Measurements from ENCODE around the gene PLCL2.

Gene PLCL2

DNA sequence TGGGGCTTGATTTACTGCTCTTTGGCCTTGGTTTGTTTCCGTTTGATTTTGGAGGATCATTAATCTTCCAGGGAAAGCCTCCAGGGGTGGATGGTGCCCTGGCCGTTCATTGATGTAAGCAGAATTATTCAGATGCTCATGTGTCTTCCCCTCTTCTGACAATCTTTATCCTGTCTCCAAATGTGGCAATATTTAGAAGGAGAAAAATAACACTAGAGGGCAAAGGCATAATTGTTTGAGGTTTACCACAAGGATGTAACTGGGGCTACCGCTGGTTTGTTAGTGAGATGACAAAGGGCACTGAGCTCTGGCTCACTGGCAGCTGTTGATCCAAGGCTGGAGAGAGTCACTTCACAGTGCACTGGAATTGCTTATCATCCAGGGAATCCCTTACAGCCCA, 18.2 kb upstream of the PLCL2 start:
- H3K36me3 ChIP-seq: no peaks in the 10 kb centered on the region
- TF ChIP-seq, protein P1, sequence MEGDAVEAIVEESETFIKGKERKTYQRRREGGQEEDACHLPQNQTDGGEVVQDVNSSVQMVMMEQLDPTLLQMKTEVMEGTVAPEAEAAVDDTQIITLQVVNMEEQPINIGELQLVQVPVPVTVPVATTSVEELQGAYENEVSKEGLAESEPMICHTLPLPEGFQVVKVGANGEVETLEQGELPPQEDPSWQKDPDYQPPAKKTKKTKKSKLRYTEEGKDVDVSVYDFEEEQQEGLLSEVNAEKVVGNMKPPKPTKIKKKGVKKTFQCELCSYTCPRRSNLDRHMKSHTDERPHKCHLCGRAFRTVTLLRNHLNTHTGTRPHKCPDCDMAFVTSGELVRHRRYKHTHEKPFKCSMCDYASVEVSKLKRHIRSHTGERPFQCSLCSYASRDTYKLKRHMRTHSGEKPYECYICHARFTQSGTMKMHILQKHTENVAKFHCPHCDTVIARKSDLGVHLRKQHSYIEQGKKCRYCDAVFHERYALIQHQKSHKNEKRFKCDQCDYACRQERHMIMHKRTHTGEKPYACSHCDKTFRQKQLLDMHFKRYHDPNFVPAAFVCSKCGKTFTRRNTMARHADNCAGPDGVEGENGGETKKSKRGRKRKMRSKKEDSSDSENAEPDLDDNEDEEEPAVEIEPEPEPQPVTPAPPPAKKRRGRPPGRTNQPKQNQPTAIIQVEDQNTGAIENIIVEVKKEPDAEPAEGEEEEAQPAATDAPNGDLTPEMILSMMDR (IDR thresholded peaks at IDR 0.05): no peak
- no peaks in the 10 kb centered on the region for H3K27me3 ChIP-seq
- H3K4me3 ChIP-seq (ENCODE audit: low read depth in 1 of 2, low read length in 1 of 2): no peak overlapping the region
- peaks cover 32 to 52% of the 10 kb centered on the region in 2 experiments for H3K4me1 ChIP-seq (ENCODE audit: control insufficient read depth in 1 of 2, insufficient read depth in 1 of 2, low read depth in 1 of 2, low read length in 1 of 2)
- peak overlapping the region; percentile 18 for H3K27ac ChIP-seq
- H3K9me3 ChIP-seq: no peaks in the 10 kb centered on the region

DNA sequence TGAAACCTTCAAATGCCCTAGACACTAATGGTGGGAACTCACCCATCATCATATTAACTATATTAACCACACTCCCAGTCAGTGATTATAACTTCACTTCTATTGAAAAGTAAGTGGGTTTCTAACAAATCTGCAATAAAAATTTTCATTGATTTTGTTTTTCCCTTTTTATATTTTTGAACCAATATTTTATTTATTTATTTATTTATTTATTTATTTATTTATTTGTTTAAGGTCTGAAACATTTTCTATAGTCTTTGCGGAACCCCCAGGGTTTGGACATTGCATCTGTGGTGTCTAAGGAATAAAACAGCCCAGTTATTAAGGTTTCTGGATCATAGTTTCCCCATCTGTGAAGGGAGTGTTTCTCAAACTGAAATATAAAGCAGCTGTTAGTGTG, 16.2 kb upstream of the PLCL2 start:
- TF ChIP-seq, protein P1 (IDR thresholded peaks at IDR 0.05): no peak
- H3K4me1 ChIP-seq (ENCODE audit: control insufficient read depth in 1 of 2, insufficient read depth in 1 of 2, low read depth in 1 of 2, low read length in 1 of 2): peaks cover 50 to 71% of the 10 kb centered on the region in 2 experiments
- H3K27ac ChIP-seq: peak overlapping the region; percentile 80
- H3K9me3 ChIP-seq: no peaks in the 10 kb centered on the region
- H3K4me3 ChIP-seq (ENCODE audit: low read depth in 1 of 2, low read length in 1 of 2): no peak overlapping the region
- no peaks in the 10 kb centered on the region for H3K27me3 ChIP-seq
- H3K36me3 ChIP-seq: no peaks in the 10 kb centered on the region

DNA sequence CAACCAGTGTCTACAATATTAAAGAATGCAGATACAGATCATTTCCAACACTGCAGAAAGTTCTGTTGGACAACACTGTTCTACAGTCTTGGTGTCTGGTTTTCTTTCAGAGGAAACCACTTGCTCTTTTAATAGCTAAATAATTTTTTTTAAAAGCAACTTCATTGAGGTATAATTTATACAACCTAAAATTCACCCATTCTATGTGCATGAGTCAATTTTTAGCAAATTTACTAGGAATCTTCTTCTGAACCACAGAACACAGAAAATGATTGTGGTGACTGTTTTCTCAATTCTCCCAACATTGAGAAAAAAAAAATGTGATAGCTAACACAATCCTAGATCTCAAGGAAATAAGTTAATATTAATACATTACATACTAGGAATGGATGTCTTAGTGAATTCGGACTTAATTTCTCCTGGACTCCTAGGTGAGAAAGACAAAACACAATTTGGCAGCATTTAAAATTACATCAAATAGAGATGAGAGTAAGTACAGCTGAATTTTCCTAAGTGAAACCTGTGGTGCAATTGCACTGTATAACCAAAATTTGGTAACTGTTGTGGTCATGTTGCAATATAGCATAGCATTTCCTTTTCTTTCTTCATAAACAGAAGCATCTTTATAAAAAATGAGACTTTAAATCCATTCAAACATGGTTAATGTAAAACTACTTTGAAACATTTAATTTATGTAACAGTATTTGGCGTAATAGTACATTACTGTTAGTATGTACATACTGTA, 15.3 kb upstream of the PLCL2 start:
- TF ChIP-seq, protein P1 (IDR thresholded peaks at IDR 0.05): no peak
- no peaks in the 10 kb centered on the region for H3K36me3 ChIP-seq
- H3K4me3 ChIP-seq (ENCODE audit: low read depth in 1 of 2, low read length in 1 of 2): peak overlapping the region in 1 of 2 experiments; percentile 29
- H3K4me1 ChIP-seq (ENCODE audit: control insufficient read depth in 1 of 2, insufficient read depth in 1 of 2, low read depth in 1 of 2, low read length in 1 of 2): peaks cover 50 to 71% of the 10 kb centered on the region in 2 experiments
- H3K9me3 ChIP-seq: no peaks in the 10 kb centered on the region
- H3K27ac ChIP-seq: peak overlapping the region; percentile 80
- no peaks in the 10 kb centered on the region for H3K27me3 ChIP-seq

GRCh38 chr3:16871915-16872842, 12.6 kb upstream of the PLCL2 start:
- TF ChIP-seq, protein P1 (IDR thresholded peaks at IDR 0.05): no peak
- H3K36me3 ChIP-seq: no peaks in the 10 kb centered on the region
- H3K4me1 ChIP-seq (ENCODE audit: control insufficient read depth in 1 of 2, insufficient read depth in 1 of 2, low read depth in 1 of 2, low read length in 1 of 2): peaks cover 52 to 70% of the 10 kb centered on the region in 2 experiments
- H3K27me3 ChIP-seq: no peaks in the 10 kb centered on the region
- H3K27ac ChIP-seq: peak overlapping the region; percentile 67
- H3K4me3 ChIP-seq (ENCODE audit: low read depth in 1 of 2, low read length in 1 of 2): no peak overlapping the region
- no peaks in the 10 kb centered on the region for H3K9me3 ChIP-seq

DNA sequence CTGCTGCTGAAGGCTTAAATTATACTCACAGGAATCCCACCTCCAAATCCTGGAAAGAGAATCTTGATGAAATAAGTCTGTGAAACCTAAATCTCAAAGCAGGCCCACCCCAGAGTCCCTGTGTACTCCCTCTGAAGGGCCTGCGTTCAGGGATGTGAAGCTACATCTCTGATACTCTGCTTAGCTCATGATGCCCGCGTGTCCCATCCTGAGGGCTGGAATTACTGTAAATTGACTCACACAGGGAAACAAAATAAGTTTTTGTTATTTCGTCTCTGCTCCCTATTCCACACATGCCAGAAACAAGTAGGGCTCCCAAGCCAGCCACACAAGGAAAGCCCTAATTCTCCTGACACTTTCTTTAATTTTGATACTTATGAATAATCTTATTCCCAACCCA, 10.9 kb upstream of the PLCL2 start:
- no peaks in the 10 kb centered on the region for H3K9me3 ChIP-seq
- no peak overlapping the region for H3K4me3 ChIP-seq (ENCODE audit: low read depth in 1 of 2, low read length in 1 of 2)
- H3K4me1 ChIP-seq (ENCODE audit: control insufficient read depth in 1 of 2, insufficient read depth in 1 of 2, low read depth in 1 of 2, low read length in 1 of 2): peaks cover 48 to 53% of the 10 kb centered on the region in 2 experiments
- H3K36me3 ChIP-seq: no peaks in the 10 kb centered on the region
- H3K27me3 ChIP-seq: no peaks in the 10 kb centered on the region
- H3K27ac ChIP-seq: no peak overlapping the region
- TF ChIP-seq, protein P1 (IDR thresholded peaks at IDR 0.05): no peak

All from neutrophil (primary cell).